Upper lobe of right lung (tissue), 1 donor: ENCODE results near the gene POLD2. TPM values are rescaled to one million over a fixed set of nuclear protein-coding genes. Genes with fewer than 3 reads are reported as not detected.

Experiments used
- ATAC-seq: fragments of 200-7000 bp; cut with Tn5 transposase; one replicate; pipeline ENCODE4 v1.9.1; 2020; ENCODE audit warnings: mild to moderate bottlenecking, moderate library complexity
- DNase-seq: peaks from one replicate; pipeline ENCODE4 v3.0.0-alpha.2; 2020
- H3K27ac ChIP-seq: fragments of 200-600 bp; one replicate; pipeline ENCODE4 v1.8.0; 2022
- H3K27me3 ChIP-seq: fragments of 200-600 bp; one replicate; pipeline ENCODE4 v1.8.0; 2022; ENCODE audit warnings: mild to moderate bottlenecking
- H3K36me3 ChIP-seq: fragments of 200-600 bp; one replicate; pipeline ENCODE4 v1.8.0; 2022
- H3K4me1 ChIP-seq: fragments of 200-600 bp; one replicate; pipeline ENCODE4 v1.8.0; 2022
- H3K4me3 ChIP-seq: fragments of 200-600 bp; one replicate; pipeline ENCODE4 v1.8.0; 2022; ENCODE audit warnings: mild to moderate bottlenecking
- H3K9me3 ChIP-seq: fragments of 200-600 bp; one replicate; pipeline ENCODE4 v1.8.0; 2022
- CTCF ChIP-seq: fragments of 200-600 bp; IDR thresholded peaks from one replicate; pipeline ENCODE4 v1.8.0; 2022; ENCODE audit warnings: antibody characterized with exemption
- intact Hi-C: fragments of 100-400 bp; cut with DNase I; formaldehyde crosslinking; loops from one replicate; pipeline ENCODE4 v1.11.0; 2022
- total RNA-seq: library from RNA; stranded (reverse); fragmentation: NEBNext Ultra II Directional; extraction: Animal tissue kit (Norgen Biotek cat#: 25700); gene quantifications from one replicate; pipeline ENCODE4 v1.2.1, GENCODE V29; 2021
- donor health status: DM: no; HTN: yes; CAD: no; lungs with severe emphysema.

POLD2 gene
- total RNA-seq, 1 donor from 2014 or later, result 60.2 TPM

GRCh38 chr7:44081266-44081748 lies 42.0 kb downstream of the POLD2 start:
- Histone ChIP-seq H3K4me3 (peak overlapping the region; percentile 87), H3K4me1 (peaks cover 20% of the 10 kb centered on the region), H3K27me3 (no peaks in the 10 kb centered on the region), H3K9me3 (no peaks in the 10 kb centered on the region), H3K27ac (peak overlapping the region; percentile 26), H3K36me3 (peaks cover 44% of the 10 kb centered on the region)
- ATAC-seq (no peak), DNase-seq (no peak)
- intact Hi-C loops, result no loop called here
- TF ChIP-seq CTCF, result no peak

- Histone ChIP-seq H3K4me3 (peak overlapping the region; percentile 87), H3K27me3 (no peaks in the 10 kb centered on the region), H3K9me3 (no peaks in the 10 kb centered on the region), H3K36me3 (peaks cover 49% of the 10 kb centered on the region), H3K27ac (no peak overlapping the region), H3K4me1 (peaks cover 20% of the 10 kb centered on the region)
- no peak for ATAC-seq
- DNase-seq, result no peak
- TF ChIP-seq CTCF, result no peak
- intact Hi-C loops, result no loop called here
Observed at GRCh38 chr7:44080686-44081265, 42.6 kb downstream of the POLD2 start.

GRCh38 chr7:44080118-44080517 lies 43.2 kb downstream of the POLD2 start:
- Histone ChIP-seq H3K27ac (no peak overlapping the region), H3K4me1 (peaks cover 20% of the 10 kb centered on the region), H3K4me3 (no peak overlapping the region), H3K36me3 (peaks cover 56% of the 10 kb centered on the region), H3K27me3 (no peaks in the 10 kb centered on the region), H3K9me3 (no peaks in the 10 kb centered on the region)
- DNase-seq, result no peak
- no peak for TF ChIP-seq CTCF
- ATAC-seq, result no peak
- intact Hi-C loops, result no loop called here

GRCh38 chr7:44079331-44080021 lies 43.9 kb downstream of the POLD2 start:
- DNase-seq (no peak), ATAC-seq (no peak)
- TF ChIP-seq CTCF, result no peak
- Histone ChIP-seq H3K27ac (no peak overlapping the region), H3K4me3 (no peak overlapping the region), H3K27me3 (no peaks in the 10 kb centered on the region), H3K4me1 (peaks cover 20% of the 10 kb centered on the region), H3K36me3 (peaks cover 62% of the 10 kb centered on the region), H3K9me3 (no peaks in the 10 kb centered on the region)
- intact Hi-C loops, result no loop called here

GRCh38 chr7:44078521-44078920 lies 44.8 kb downstream of the POLD2 start:
- no peak for TF ChIP-seq CTCF
- Histone ChIP-seq H3K36me3 (peaks cover 72% of the 10 kb centered on the region), H3K4me3 (no peak overlapping the region), H3K27me3 (no peaks in the 10 kb centered on the region), H3K27ac (no peak overlapping the region), H3K4me1 (peaks cover 11% of the 10 kb centered on the region), H3K9me3 (no peaks in the 10 kb centered on the region)
- intact Hi-C loops, result no loop called here
- DNase-seq, result no peak
- no peak for ATAC-seq
